Measurements from ENCODE around the gene TMEM207. TPM values are rescaled to one million over a fixed set of nuclear protein-coding genes. Genes with fewer than 3 reads are reported as not detected.

Gene TMEM207
- total and polyA plus RNA-seq, 2 of the 13 experiments (the other 11 are each of a cell fraction or from before 2014, with no cell fraction given): not detected

- TF ChIP-seq ZNF407 (CRISPR knock-in tag; IDR thresholded peaks at IDR 0.05; ENCODE audit: not compliant biosample characterization) (no peak), PHF21A (CRISPR knock-in tag; IDR thresholded peaks at IDR 0.05) (no peak), CREB3 (CRISPR knock-in tag; IDR thresholded peaks at IDR 0.05) (no peak)
Observed at GRCh38 chr3:190429681-190430080, 20.0 kb downstream of the TMEM207 start (continued).
